Measurements from ENCODE around the gene CLDN2. TPM values are rescaled to one million over a fixed set of nuclear protein-coding genes. Genes with fewer than 3 reads are reported as not detected.

CLDN2 gene
- total RNA-seq, 1 donor from 2014 or later = not detected

- no peak for DNase-seq (ENCODE audit: low spot score)
These were observed 1.4 kb downstream of the CLDN2 start for GRCh38 chrX:106921637-106922036.

GRCh38 chrX:106927023-106927422 lies 6.8 kb downstream of the CLDN2 start:
- DNase-seq (ENCODE audit: low spot score) = no peak

GRCh38 chrX:106927700-106928099 lies 7.5 kb downstream of the CLDN2 start:
- DNase-seq (ENCODE audit: low spot score) = no peak

GRCh38 chrX:106928227-106928626 lies 8.0 kb downstream of the CLDN2 start:
- DNase-seq (ENCODE audit: low spot score) = no peak

- no peak for DNase-seq (ENCODE audit: low spot score)
These were observed 11.8 kb downstream of the CLDN2 start for GRCh38 chrX:106931831-106932491.

- DNase-seq (ENCODE audit: low spot score) = no peak
These were observed 12.3 kb downstream of the CLDN2 start for GRCh38 chrX:106932492-106932923.

GRCh38 chrX:106932960-106933537 lies 12.8 kb downstream of the CLDN2 start:
- peak; percentile 8 for DNase-seq (ENCODE audit: low spot score)

GRCh38 chrX:106933538-106933961 lies 13.3 kb downstream of the CLDN2 start:
- DNase-seq (ENCODE audit: low spot score) = peak; percentile 41

- DNase-seq (ENCODE audit: low spot score) = no peak
These were observed 15.0 kb downstream of the CLDN2 start for GRCh38 chrX:106935175-106935574.

- DNase-seq (ENCODE audit: low spot score) = no peak
These were observed 16.0 kb downstream of the CLDN2 start for GRCh38 chrX:106936246-106936645.

GRCh38 chrX:106939566-106939965 lies 19.4 kb downstream of the CLDN2 start:
- DNase-seq (ENCODE audit: low spot score) = no peak

- DNase-seq (ENCODE audit: low spot score) = no peak
These were observed 19.9 kb downstream of the CLDN2 start for GRCh38 chrX:106940068-106940467.

GRCh38 chrX:106946464-106946863 lies 26.3 kb downstream of the CLDN2 start:
- no peak for DNase-seq (ENCODE audit: low spot score)

- DNase-seq (ENCODE audit: low spot score) = no peak
These were observed 28.4 kb downstream of the CLDN2 start for GRCh38 chrX:106948641-106949040.

- no peak for DNase-seq (ENCODE audit: low spot score)
These were observed 29.2 kb downstream of the CLDN2 start for GRCh38 chrX:106949366-106949765.

GRCh38 chrX:106950381-106950780 lies 30.2 kb downstream of the CLDN2 start:
- no peak for DNase-seq (ENCODE audit: low spot score)

GRCh38 chrX:106951230-106951629 lies 31.0 kb downstream of the CLDN2 start:
- no peak for DNase-seq (ENCODE audit: low spot score)

- DNase-seq (ENCODE audit: low spot score) = no peak
These were observed 31.9 kb downstream of the CLDN2 start for GRCh38 chrX:106952089-106952488.

GRCh38 chrX:106952538-106952937 lies 32.3 kb downstream of the CLDN2 start:
- DNase-seq (ENCODE audit: low spot score) = no peak

- peak; percentile 2 for DNase-seq (ENCODE audit: low spot score)
These were observed 32.8 kb downstream of the CLDN2 start for GRCh38 chrX:106952988-106953387.

GRCh38 chrX:106954041-106954440 lies 33.8 kb downstream of the CLDN2 start:
- DNase-seq (ENCODE audit: low spot score) = no peak

- no peak for DNase-seq (ENCODE audit: low spot score)
These were observed 35.0 kb downstream of the CLDN2 start for GRCh38 chrX:106955004-106955772.

- DNase-seq (ENCODE audit: low spot score) = no peak
These were observed 37.7 kb downstream of the CLDN2 start for GRCh38 chrX:106957856-106958255.

Measured in umbilical cord (tissue), 2 donors.